Tongue (tissue), 3 donors: ENCODE measurements around the gene CLCN6. TPM values are rescaled to one million over a fixed set of nuclear protein-coding genes. Genes with fewer than 3 reads are reported as not detected.

ENCODE experiments used
- DNase-seq: peaks from one replicate; pipeline ENCODE4 v3.0.0-alpha.2; 2015
- small RNA-seq: library from RNA; depleted of rRNA; stranded (forward); fragments of <200 nt; gene quantifications from one replicate; pipeline ENCODE3, GENCODE V24; 2014; ENCODE audit warnings: low replicate concordance
- total RNA-seq: library from RNA; depleted of rRNA; stranded (reverse); fragments of >200 nt; gene quantifications from one replicate; pipeline ENCODE4 v1.2.3, GENCODE V29; 2014

Gene CLCN6
- total RNA-seq, 1 donor from 2014 or later, result 16.3 TPM

DNA sequence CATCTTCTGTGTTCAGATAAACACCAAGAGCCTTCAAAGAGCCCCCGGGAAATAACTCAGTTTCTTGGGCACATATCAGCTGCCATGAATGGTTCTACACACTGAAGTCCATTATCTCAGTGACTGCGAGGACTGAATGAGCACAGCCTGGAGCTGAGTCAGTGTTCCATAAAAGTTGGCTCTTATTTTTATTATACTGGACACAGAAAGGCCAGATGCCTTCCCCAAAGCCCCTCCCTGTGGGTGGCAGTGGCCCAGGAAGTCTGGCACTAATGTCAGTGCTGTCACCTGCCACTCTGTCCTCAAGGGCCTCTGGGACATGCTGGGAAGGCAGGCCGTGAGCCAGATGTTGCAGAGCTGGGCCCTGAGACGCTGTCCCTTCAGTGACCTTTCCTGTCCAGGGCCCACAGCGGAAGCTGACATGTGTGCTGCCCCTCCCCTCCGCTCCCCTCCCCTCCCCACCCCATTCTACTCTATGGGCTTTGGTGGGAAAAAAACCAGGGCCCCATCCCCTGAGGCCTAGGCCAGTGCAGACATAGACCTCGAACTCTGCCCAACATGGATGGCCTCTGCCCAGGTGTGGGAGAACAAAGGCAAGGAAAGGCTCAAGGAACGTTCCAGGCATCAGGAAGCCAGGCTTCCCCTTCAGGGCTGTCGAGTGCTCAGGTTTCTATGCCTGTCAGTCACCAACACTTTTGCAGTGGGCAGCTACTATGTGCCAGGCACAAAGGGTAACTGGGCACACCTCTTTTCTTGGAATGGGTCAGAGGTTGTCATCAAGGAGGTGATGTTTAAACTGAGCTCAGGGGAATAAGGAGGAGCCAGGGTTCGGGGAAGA is 75.1 kb downstream of the CLCN6 start:
- DNase-seq, result peak; percentile 77

DNA sequence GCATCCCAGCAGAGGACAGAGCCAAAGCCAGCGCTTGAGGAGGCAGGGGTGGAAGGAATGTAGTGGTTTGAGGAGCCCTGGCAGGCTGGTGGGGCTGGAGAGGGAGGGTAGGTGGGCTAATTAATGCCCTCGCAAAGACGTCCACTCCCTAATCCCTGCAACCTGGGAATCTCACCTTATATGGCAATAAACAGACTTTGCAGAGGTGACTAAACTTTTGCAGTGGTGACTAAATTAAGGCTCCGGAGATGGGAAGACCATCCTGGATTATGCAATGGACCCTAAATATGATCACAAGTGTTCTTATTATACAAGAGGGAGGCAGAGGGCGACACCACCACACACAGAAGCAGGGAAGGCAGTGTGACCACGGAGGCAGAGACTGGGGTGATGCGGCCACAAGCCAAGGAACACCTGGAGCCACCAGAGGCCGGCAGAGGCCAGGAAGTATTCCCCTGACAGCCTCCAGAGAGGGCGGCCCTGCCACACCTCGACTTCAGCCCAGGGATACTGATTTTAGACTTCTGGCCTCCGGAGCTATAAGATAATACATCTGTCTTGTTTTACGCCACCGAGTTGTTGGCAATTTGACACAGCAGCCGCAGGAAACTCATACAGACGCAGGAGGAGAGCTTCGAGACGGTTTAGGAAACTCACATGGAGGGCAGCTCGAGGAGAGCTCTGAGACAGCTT is 75.9 kb downstream of the CLCN6 start:
- DNase-seq, result no peak

DNA sequence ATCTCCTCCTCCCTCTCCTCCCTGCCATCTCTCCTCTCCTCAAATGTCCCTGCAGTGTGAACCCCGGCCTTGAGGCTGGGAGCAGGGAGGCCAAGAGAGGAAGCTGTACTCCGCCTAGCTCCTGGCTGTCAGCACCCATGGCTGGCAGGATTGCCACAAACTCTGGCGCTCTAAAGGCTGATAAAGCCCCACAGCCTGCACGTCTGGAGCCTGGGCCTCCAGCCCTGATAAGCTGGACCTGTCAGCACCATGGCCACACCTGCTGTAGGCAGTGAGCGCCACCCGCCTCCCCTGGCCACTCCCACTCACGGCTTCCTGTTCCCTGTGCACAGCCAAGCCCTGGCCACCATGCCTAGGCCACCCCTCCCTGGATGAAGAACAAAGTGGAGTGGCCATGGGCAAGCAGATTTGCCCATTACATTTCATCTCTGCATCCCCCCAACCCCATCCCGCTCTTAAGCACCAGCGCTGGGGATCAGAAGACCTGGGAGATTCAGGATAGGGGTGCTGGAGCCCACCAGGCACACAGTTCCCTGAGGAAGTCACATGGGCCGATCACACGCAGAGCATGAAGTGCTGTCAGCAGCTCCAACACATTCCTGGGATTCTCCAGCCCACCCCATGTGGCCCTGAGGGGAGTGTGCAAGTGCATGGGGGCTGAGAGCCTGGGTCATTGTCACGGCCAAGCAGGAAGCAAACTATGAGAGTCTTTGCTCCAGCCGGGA is 77.0 kb downstream of the CLCN6 start:
- DNase-seq, result peak; percentile 58

DNA sequence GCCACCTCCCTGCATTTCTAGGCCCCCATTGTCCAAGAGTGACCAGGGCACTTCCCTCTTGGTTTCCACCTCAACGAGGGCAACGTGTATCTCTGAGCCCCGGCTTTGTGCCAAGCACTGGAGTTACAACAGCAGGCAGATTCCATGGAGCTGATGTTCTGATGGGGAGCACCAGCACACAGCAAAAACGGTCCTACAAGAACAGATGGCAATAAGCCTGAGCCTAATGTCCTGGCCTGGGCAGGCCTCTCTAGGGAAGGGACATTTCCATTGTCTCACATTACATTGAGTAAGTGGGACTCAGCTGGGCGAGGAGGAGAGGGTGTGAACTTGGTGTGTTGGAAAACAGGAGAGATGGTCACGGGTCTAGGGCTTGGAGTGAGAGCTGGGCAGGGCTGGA is 79.9 kb downstream of the CLCN6 start:
- DNase-seq, result peak; percentile 70

DNA sequence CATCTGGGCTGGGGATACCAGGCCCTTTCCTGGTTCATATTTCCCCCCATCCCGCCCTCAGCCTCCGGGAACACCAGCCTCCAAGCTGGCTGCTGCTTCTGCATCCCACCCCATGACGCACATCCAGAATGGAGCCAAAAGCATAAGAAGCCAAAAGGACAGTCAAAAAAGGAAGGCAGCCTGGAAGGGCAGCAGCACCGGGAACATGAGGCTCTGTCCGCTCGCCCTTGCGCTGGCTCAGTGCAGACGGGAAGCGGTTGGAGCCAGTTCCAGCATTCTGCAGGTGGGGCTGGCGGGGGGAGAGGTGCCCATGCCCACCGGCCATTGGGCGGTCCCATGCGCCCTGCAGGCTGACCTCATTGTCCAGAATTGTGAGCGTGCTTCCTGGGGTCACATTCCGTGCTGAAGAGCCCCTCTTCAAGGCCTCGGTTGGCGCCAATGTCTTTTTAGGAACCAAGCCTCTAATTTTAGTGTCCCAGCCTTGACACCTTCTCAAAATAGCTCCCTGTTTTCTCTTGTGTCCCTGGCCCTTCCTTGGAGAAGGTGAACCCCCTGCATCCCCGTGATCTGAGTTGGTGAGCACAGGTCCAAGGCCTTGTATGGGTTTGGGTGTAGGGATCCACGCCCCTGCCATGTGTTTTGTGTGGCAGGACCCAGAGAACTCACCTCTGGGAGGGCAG is 81.1 kb downstream of the CLCN6 start:
- peak; percentile 35 for DNase-seq

DNA sequence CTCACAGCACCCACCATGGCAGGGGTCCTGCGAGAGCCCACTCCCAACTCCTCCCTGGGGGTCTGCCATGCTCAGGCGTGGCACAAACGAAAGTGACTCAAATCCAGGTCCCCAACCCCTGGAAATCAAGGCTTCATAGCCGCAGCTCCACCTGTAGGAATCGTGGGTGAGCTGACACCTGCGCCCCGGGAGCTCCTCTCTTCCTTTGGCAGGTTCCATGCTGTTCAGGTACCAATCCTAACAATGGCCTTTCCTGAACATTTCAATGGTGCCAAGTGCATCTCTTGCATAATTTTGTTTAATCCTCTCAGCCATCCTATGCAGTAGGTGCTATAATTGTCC is 81.6 kb downstream of the CLCN6 start:
- no peak for DNase-seq

DNA sequence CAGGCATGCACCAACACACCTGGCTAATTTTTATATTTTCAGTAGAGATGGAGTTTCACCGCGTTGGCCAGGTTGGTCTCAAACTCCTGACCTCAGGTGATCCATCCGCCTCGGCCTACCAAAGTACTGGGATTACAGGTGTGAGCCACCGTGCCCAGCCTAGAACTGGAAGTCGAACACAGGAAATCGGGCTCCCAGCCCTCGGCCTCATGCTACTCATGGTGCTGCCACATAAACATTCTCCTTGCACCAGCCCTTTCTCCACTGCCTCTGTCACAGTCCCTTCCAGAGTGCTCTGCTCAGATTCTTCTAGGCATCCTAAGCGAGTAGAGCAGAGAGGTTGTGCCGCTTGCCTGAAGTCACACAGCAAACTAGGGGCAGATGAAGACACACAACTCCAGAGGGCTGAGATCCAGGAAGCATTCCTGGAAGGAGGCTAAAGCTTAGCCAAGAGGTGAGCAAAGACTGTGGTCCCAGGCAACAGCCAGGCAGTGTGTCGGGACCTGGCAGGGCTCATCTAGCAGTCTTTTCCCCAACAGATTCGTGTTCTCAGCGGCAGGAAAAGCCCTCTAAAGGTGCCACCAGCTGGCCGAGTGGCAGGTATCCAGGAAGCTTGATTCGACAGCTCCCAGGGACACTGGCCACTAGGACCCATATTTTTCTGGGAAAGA is 82.3 kb downstream of the CLCN6 start:
- no peak for DNase-seq

DNA sequence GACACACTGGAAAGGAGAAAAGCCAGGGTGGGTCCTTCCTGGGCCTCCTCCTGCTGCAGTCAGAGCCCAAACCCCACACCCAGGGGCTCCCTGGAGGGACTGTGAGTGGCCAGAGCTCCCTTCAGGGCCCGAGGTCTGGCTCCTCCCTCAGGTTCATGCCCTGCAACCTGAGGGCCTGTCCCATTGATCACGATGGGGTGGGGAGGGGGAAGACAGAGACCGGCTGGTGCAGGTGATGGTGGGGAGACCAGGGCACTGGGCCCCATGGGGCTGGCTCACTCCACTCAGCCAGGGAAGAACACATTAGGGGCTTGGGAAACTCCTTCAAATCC is 82.9 kb downstream of the CLCN6 start:
- no peak for DNase-seq

DNA sequence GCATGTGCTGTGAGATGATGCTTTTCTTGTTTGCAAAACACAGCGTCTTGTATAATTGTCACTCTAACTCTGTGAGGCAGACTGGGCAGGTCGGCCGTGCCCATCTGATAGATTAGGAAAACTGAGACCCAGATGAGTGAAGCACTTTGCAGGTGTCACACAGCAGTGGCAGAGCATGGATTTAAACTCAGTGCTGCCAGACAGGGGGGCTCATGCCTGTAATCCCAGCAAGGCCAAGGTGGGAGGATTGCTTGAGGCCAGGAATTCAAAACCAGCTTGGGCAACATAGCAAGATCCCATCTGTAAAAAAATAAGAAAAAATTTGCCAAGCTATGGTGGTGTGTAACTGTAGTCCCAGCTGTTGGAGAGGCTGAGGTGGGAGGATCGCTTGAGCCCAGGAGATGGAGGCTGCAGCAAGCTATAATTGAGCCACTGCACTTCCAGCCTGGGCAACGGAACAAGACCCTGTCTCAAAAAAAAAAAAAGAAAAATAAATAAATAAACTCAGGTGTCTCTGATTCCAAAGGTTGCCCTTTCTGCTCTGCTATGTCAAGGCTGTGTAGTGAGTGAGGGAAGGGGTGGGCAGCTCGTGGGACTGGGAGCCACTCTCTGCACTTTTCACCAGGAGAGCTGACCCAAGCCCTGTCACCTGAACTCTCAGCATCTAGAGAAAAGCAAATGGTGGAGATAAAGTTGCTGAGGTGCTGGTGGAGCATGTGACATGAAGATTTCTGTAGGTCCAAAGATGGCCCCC is 85.6 kb downstream of the CLCN6 start:
- no peak for DNase-seq

Small RNAs within 50 kb of the gene (small RNA-seq; reads per million reads assigned to genes)
- gene RF02156, result not detected
- not detected for gene RF02157
- gene RF02158, result not detected

Other genes starting within 250 kb of the CLCN6 start
- gene FBXO2, start 151.8 kb upstream of the CLCN6 start, total RNA-seq, result 1.5 TPM
- 5.8 TPM for gene FBXO44, start 151.3 kb upstream of the CLCN6 start, total RNA-seq
- gene FBXO6, start 142.0 kb upstream of the CLCN6 start, total RNA-seq, result 4.4 TPM
- 33.5 TPM for gene MAD2L2, start 125.0 kb upstream of the CLCN6 start, total RNA-seq
- 0.31 TPM for gene DRAXIN, start 114.5 kb upstream of the CLCN6 start, total RNA-seq
- gene AGTRAP, start 70.1 kb upstream of the CLCN6 start, total RNA-seq, result 24.0 TPM
- gene C1orf167, start 44.0 kb upstream of the CLCN6 start, total RNA-seq, result 1.3 TPM
- gene MTHFR, start 227 bp upstream of the CLCN6 start, total RNA-seq, result 54.4 TPM
- gene NPPA, start 41.6 kb downstream of the CLCN6 start, total RNA-seq, result 0.51 TPM
- gene NPPB, start 52.8 kb downstream of the CLCN6 start, total RNA-seq, result not detected
- gene KIAA2013, start 120.2 kb downstream of the CLCN6 start, total RNA-seq, result 51.3 TPM
- 199 TPM for gene PLOD1, start 128.5 kb downstream of the CLCN6 start, total RNA-seq
- gene MFN2, start 174.3 kb downstream of the CLCN6 start, total RNA-seq, result 93.0 TPM
- 20.3 TPM for gene MIIP, start 213.3 kb downstream of the CLCN6 start, total RNA-seq